Measurements from ENCODE around the gene PLA2G12A.

DNA sequence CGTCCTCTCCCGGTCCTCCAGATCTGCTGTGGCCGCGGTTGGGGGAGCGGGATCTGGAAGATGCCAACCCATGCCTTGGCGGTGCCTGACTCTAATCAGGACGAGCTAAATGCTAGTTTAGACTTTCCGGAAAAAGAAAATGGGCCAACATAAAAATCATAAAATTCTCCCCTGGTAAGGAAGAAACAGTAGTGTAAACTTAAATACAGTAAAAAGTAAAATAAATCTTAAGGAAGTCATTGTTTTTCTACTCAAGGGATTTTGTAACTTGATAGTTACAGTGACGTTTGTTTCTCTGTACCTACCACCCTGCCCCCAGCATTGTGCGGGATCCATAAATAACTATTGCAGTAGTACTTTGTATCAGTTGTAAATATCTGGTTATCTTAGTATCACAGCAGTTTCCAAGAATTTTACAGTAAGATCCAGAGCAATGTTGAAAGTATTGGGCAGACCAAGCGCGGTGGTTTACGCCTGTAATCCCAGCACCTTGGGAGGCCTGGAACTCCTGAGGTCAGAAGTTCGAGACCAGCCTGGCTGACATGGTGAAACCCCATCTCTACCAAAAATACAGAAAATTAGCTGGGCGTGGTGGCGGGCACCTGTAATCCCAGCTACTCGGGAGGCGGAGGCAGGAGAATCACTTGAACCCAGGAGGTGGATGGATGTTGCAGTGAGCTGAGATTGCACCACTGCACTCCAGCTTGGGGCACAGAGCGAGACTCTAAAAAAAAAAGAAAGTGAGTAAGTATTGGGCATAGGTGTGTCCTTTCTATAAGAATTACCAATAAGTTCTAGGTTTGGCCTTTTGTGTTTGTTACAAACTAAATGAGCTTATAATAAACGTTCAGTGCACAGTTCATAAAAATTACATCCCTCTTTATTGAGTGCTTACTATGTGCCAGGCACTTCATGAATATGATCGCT is 1.0 kb upstream of the PLA2G12A start:
- TF ChIP-seq, protein P1, sequence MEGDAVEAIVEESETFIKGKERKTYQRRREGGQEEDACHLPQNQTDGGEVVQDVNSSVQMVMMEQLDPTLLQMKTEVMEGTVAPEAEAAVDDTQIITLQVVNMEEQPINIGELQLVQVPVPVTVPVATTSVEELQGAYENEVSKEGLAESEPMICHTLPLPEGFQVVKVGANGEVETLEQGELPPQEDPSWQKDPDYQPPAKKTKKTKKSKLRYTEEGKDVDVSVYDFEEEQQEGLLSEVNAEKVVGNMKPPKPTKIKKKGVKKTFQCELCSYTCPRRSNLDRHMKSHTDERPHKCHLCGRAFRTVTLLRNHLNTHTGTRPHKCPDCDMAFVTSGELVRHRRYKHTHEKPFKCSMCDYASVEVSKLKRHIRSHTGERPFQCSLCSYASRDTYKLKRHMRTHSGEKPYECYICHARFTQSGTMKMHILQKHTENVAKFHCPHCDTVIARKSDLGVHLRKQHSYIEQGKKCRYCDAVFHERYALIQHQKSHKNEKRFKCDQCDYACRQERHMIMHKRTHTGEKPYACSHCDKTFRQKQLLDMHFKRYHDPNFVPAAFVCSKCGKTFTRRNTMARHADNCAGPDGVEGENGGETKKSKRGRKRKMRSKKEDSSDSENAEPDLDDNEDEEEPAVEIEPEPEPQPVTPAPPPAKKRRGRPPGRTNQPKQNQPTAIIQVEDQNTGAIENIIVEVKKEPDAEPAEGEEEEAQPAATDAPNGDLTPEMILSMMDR (IDR thresholded peaks at IDR 0.05 in 2 of 3, conservative IDR thresholded peaks at IDR 0.05 in 1 of 3; ENCODE audit: borderline replicate concordance in 1 of 3, insufficient read depth in 1 of 3, low read depth in 2 of 3, low read length in 2 of 3), result no peak
- TF ChIP-seq RAD21 (IDR thresholded peaks at IDR 0.05; ENCODE audit: low read depth) (no peak), SRF (IDR thresholded peaks at IDR 0.05; ENCODE audit: low read depth) (no peak), POLR2AphosphoS5 (IDR thresholded peaks at IDR 0.05; ENCODE audit: low read depth, low read length) (no peak), ELF1 (IDR thresholded peaks at IDR 0.05; ENCODE audit: borderline replicate concordance, low read depth) (no peak), CEBPB (IDR thresholded peaks at IDR 0.05; ENCODE audit: low read depth) (no peak), EZH2 (IDR thresholded peaks at IDR 0.05) (no peak), JUND (IDR thresholded peaks at IDR 0.05) (no peak), POLR2A (IDR thresholded peaks at IDR 0.05; ENCODE audit: borderline replicate concordance, extremely low read depth, insufficient read depth, insufficient read length) (no peak), EZH2phosphoT487 (IDR thresholded peaks at IDR 0.05; ENCODE audit: borderline replicate concordance) (no peak), CBX3 (IDR thresholded peaks at IDR 0.05; ENCODE audit: low read depth) (no peak), EGR1 (IDR thresholded peaks at IDR 0.05; ENCODE audit: low read depth) (no peak), ZNF274 (IDR thresholded peaks at IDR 0.05; ENCODE audit: low read depth, low read length) (no peak)
- TF ChIP-seq, protein P2, sequence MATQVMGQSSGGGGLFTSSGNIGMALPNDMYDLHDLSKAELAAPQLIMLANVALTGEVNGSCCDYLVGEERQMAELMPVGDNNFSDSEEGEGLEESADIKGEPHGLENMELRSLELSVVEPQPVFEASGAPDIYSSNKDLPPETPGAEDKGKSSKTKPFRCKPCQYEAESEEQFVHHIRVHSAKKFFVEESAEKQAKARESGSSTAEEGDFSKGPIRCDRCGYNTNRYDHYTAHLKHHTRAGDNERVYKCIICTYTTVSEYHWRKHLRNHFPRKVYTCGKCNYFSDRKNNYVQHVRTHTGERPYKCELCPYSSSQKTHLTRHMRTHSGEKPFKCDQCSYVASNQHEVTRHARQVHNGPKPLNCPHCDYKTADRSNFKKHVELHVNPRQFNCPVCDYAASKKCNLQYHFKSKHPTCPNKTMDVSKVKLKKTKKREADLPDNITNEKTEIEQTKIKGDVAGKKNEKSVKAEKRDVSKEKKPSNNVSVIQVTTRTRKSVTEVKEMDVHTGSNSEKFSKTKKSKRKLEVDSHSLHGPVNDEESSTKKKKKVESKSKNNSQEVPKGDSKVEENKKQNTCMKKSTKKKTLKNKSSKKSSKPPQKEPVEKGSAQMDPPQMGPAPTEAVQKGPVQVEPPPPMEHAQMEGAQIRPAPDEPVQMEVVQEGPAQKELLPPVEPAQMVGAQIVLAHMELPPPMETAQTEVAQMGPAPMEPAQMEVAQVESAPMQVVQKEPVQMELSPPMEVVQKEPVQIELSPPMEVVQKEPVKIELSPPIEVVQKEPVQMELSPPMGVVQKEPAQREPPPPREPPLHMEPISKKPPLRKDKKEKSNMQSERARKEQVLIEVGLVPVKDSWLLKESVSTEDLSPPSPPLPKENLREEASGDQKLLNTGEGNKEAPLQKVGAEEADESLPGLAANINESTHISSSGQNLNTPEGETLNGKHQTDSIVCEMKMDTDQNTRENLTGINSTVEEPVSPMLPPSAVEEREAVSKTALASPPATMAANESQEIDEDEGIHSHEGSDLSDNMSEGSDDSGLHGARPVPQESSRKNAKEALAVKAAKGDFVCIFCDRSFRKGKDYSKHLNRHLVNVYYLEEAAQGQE (IDR thresholded peaks at IDR 0.05; ENCODE audit: low read depth), result no peak

Data from HCT116 (cell line).